Activated CD8-positive, alpha-beta memory T cell treated with anti-CD3 and anti-CD28 coated beads for 4 hours (primary cell): Measurements from ENCODE around the gene CELA3B.
"Not testable (repeated sequence)": the region's sequence is repeated elsewhere in the genome, so short reads cannot be mapped to it uniquely, and the experiment has no call there.

Source experiments
- DNase-seq, 2 donors: peaks; one replicate each; pipeline ENCODE4 v3.0.0-alpha.2; 2020; ENCODE audit warnings: low read depth in 2 of 2

The CELA3B gene

DNA sequence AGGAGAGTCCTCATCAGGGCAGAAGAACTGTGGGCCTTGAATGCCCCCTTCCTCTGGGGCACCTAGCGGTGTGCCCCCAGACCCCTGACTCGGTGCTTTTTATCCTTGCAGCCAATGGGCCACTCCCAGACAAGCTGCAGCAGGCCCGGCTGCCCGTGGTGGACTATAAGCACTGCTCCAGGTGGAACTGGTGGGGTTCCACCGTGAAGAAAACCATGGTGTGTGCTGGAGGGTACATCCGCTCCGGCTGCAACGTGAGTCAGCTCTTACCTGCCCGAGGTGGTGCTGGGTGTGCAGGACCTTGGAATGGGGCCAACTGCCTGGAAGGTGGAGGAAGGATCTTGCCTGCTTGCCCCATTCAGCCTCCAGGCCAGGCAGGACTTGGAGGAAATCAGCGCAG, 30.4 kb downstream of the CELA3B start:
- DNase-seq: not testable (repeated sequence)

DNA sequence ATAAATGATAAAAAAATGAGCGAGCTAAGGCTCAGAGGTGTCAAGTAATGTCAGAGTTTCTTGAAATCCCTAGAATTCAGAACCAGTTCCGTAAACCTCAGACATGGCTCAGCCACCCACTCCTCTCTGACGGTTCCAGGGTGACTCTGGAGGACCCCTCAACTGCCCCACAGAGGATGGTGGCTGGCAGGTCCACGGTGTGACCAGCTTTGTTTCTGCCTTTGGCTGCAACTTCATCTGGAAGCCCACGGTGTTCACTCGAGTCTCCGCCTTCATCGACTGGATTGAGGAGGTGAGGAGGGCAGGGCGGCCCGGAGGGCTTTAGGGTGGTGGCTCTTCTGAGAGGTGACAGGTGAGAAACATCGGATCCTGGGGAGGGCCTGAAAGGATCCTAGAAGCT, 32.7 kb downstream of the CELA3B start:
- not testable (repeated sequence) for DNase-seq

DNA sequence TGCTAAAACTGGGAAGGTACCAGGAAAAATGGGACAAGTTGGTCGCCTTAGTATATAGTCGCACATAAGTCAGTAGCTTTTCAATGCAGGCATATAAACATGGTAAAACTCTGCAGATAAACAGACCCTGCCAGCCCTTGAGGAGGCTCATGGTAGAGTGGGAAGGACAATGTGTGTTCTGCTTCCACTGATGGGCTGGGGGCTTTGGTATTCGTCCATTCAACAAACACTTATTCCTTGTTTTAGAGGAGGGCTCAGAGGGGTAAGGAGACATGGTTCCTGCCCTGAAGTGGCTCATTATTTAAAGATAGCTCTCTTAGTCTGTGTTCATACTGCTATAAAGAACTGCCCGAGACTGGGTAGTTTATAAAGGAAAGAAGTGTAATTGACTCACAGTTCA, 35.9 kb downstream of the CELA3B start:
- not testable (repeated sequence) for DNase-seq

DNA sequence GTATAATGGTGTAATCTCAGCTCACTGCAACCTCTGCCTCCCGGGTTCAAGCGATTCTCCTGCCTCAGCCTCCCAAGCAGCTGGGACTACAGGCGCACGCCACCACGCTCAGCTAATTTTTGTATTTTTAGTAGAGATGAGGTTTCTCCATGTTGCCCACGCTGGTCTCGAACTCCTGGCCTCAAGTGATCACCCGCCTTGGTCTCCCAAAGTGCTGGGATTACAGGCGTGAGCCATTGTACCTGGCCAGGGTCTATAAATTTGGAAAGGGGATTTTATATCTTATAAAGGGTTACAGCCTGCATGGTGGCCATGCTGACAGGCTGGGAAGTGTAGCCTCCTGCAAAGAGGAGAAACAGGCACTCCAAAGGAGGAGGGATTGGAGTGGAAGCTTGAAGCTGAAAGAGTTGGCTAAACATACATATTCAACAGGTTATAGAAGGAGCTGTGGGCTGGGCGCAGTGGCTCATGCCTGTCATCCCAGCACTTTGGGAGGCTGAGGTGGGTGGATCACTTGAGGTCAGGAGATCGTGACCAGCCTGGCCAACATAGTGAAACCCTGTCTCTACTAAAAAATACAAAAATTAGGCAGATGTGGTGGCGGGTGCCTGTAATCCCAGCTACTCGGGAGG, 37.9 kb downstream of the CELA3B start:
- DNase-seq: not testable (repeated sequence)

DNA sequence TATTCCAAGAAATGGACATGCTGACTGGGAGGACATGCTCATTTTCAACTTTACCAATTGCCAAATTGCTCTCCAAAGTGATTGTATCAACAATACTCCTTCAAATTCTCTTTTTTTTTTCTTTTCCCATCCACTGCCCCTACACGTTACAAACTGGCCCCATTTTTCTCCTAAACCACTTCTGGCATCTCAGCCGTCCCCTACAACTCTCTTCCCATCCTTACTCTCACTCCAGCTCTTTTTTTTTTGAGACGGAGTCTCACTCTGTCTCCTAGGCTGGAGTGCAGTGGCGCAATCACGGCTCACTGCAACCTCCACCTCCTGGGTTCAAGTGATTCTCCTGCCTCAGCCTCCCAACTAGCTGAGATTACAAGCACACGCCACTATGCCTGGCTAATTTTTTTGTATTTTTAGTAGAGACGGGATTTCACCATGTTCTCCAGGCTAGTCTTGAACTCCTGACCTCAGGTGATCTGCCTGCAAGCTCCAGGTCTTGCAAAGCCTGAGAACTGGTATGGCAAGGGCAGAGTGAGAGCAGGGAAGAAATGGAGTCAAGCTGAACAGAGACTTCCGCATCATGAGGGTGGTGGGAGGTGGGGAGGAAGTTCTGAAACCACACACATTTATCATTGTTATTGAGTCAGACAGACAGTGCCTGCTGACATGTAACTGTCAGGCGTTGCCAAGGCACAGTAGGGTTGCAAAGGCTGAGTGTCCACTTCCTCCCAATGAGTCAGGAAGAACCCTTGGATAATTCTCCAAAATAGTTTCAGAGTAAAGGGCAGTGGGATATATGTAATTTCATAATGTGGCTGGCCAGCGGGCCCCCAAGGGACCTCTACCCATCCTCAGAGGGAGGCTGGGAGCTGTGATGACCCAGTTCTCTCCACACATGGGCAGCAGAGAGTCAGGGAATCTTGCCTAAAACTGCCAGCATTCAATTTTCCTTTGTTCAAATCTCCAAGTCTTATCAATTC, 42.0 kb downstream of the CELA3B start:
- peak; percentile 31 to 48 for DNase-seq

DNA sequence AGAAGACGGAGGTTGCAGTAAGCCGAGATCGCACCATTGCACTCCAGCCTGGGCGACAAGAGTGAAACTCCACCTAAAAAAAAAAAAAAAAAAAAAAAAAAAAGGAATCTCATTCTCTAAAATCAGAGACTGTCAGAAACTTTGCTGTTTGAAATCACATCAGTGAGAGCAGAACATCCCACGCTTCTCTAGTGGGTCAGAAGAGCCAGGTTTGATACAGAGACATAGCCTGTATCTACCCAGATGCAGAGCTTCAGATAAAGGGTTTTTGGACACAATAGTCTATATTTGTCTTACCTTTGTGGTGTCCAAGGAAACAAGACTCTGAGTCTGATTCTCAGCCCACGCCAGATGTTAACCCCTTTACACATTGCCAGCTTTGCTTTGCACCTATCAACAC, 44.2 kb downstream of the CELA3B start:
- no peak for DNase-seq

DNA sequence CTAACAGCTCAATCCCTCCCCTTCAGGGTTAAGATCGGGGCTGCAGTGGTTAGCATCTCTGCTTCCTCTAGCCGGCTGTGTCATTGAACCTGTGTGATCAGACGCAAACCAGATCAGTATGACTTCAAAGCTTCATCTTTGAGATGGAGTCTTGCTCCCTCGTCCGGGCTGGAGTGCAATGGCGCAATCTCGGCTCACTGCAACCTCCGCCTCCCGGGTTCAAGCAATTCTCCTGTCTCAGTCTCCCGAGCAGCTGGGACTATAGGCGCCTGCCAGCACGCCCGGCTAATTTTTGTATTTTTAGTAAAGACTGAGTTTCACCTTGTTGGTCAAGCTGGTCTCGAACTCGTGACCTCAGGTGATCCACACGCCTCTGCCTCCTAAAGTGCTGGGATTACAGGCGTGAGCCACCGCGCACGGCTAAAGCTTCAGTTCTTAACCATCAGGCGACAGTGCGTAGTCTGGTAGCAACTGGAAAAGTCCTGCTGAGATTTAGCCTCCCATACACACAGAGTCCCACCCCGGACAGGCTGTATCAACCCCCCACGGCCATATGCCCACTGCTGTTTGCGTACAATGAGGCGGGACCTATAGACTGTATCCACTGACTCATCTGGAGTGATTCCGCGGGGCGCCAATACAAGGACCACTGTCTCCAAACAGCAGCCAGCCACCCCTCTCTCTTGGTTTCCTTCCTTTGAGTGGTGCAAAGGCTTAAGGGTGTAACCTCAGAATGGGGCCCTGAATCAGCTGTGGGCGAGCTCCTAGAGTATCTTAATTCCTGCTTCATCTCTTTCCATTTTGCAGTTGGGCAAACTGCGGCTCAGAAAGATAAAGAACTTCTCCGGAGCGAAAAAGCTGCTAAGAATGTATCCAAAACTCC, 47.9 kb downstream of the CELA3B start:
- DNase-seq: peak; percentile 39 to 59

DNA sequence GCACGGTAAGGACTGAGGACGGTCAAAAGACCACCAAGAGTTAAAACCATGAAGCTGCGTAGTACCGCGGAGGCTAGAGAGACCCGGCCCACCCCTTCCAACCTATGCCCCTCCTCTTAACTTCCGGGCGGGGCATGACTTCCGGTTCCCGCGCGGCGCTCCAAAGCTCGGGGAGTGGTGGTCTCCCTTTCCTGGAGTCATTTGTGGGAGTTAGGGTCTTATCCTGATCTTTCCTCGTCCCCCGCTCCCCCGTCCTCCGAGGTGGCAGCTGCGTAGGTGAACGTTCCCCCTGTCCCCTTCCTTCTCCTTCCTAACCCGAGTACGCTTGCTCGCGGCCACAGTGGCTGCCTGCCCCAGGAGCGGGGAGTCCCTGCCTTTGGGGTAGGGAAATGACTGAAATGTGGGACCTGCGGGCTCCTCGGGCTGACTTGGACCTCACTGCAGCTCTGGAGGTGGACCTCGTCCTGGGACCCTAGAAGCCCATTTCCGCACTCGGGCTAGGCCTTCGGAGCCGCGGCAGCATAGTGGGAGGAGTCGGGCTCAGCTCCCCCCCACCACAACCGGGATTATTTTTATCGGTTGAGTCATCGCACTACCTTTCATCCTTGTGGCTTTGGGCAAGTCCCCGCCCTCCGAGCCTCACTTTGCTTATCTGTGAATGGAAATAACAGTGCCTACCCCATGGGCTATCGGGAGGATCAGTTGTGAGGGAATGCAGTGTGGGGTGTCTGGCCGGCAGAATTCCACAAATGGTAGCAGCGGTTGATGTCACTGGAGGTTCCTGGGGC, 48.7 kb downstream of the CELA3B start:
- peak; percentile 77 to 86 for DNase-seq

DNA sequence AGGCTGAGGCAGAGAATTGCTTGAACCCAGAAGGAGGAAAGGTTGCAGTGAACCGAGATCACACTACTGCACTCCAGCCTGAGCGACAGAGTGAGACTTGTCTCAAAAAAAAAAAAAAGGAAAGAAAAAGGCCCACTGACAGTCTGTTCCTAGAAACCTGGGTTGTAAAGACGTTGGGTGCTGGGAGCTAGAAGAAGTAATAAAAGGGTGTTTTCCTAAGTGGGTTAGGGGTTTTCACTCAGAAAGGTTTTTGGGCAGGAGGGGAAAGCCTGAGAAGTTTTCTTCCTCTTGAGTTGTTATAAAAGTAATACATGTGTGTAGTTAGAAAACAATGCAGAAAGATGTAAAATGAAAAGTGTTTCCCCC, 50.1 kb downstream of the CELA3B start:
- no peak for DNase-seq

DNA sequence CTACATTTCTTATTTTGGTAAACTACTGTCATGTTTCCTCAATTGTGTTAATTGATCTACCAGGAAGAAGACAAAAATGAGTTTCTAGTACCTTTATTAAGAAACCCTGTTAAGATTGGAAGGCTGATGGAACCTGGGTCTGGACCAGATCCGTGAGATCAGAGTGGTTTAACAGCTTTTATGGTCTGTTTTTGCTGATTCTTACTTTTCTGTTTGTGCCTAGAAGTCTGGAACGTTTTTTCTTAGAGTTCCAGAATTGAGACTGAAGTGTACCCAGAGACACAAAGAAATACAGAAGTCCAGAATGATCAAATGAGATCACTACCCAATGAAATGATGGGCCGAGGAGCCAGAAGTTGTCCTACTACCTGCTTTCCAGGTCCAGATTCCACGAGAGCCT, 53.2 kb downstream of the CELA3B start:
- DNase-seq: no peak

DNA sequence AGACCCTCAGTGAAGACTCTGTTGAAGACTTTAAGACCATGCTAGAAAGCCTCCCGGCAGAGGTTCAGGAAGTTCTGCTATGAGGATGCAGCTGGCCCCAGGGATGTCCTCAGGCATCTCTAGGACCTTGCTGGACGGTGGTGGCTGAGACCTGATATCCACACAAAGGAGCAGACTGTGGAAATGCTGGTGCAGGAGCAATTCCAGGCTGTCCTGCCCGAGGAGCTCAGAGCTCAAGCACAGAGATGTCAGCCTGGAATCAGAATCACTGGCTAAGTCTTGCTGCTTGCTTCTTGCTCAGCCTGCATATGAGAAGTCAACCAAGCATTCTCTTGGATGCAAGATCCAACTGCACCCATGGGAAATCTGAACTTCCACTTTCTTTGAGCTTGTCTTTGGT, 53.7 kb downstream of the CELA3B start:
- no peak for DNase-seq

- no peak for DNase-seq
Measured at GRCh38 chr1:22031214-22031962, 54.6 kb downstream of the CELA3B start.

DNA sequence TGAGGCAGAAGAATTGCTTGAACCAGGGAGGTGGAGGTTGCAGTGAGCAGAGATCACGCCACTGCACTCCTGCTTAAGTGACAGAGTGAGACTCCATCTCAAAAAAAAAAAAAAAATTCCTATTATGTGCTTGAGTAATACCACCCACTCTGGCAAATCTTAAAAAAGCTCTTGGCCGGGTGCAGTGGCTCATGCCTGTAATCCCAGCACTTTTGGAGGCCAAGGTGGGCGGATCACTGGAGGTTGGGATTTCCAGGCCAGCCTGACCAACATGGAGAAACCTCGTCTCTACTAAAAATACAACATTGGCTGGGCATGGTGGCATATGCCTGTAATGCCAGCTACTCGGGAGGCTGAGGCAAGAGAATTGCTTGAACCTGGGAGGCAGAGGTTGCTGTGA, 58.0 kb downstream of the CELA3B start:
- DNase-seq: not testable (repeated sequence)

DNA sequence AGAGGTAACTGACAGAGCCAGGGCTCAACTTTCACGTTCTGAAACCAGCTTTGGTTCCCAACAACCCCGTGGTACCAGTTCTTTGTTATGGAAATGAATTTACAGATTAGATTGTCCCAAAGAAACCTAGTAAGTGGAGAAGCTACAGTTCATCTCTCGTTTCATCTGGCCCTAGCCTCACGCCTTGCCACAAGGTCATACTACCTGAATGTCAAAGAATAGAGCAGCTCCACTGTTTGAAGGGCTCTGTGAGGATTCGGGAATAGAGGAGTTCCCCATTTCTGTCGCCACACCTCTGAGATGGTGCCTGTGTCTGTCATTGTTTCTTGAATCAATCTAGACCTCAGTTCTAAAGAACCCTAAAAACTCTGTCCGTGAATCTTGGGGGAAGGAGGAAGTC, 60.7 kb downstream of the CELA3B start:
- DNase-seq: no peak

DNA sequence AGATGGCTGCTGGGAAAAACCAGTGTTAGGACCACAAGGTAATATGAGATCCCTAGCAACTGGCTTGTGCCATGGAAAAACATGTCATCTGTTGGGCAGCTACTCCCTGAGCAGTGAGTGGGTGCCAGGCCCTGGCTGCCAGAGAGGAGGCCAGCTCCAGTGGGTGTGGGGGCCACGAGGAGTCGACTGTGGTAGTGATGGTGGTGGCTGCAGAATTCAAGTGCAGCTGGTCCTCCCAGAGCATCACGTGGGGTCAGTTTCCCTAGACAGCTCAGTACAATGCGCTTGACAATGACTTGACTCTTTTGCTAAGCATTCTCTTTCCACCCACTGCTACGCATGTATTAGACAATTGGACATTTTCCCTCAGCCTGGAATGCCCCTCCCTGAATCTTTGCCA, 61.2 kb downstream of the CELA3B start:
- no peak for DNase-seq
